Naive B cell (primary cell): ENCODE results near the gene STUM. TPM values are rescaled to one million over a fixed set of nuclear protein-coding genes. Genes with fewer than 3 reads are reported as not detected.

Experiments
- ATAC-seq, 2 donors: fragments of 150-1000 bp; cut with Tn5 transposase; 2 replicates each; pipeline ENCODE4 v1.10.0; 2021; ENCODE audit warnings: low read depth in 2 of 2, mild to moderate bottlenecking in 2 of 2, moderate library complexity in 2 of 2
- DNase-seq: peaks from one replicate; pipeline ENCODE4 v3.0.0; 2022
- H3K27ac Mint-ChIP-seq, 6 donors: one replicate each; pipeline ENCODE4 v1.8.0; 2020 to 2022; ENCODE audit warnings: mild to moderate bottlenecking in 6 of 6, mixed read lengths in 6 of 6, moderate library complexity in 5 of 6, inconsistent platforms in 2 of 6
- H3K27me3 Mint-ChIP-seq, 3 donors: one replicate each; pipeline ENCODE4 v1.8.0; 2021 to 2022; ENCODE audit warnings: mixed read lengths in 3 of 3, mild to moderate bottlenecking in 1 of 3
- H3K36me3 Mint-ChIP-seq, 2 donors: one replicate each; pipeline ENCODE4 v1.8.0; 2020 to 2022; ENCODE audit warnings: mixed read lengths in 2 of 2, inconsistent platforms in 1 of 2, mild to moderate bottlenecking in 1 of 2
- H3K4me1 Mint-ChIP-seq, 3 donors: one replicate each; pipeline ENCODE4 v1.8.0; 2020 to 2022; ENCODE audit warnings: mixed read lengths in 3 of 3, inconsistent platforms in 1 of 3, mild to moderate bottlenecking in 1 of 3, moderate library complexity in 1 of 3
- H3K4me3 Mint-ChIP-seq, 8 donors: one replicate each; pipeline ENCODE4 v1.8.0; 2020 to 2022; ENCODE audit warnings: mild to moderate bottlenecking in 8 of 8, mixed read lengths in 8 of 8, moderate library complexity in 8 of 8, inconsistent platforms in 2 of 8
- H3K9me3 Mint-ChIP-seq, 7 donors: one replicate each; pipeline ENCODE4 v1.8.0; 2020 to 2022; ENCODE audit warnings: mixed read lengths in 7 of 7, mild to moderate bottlenecking in 5 of 7, inconsistent platforms in 2 of 7, moderate library complexity in 1 of 7
- polyA plus RNA-seq, 6 donors: library from polyadenylated mRNA; unstranded; fragments of 300-500 nt; fragmentation: Illumina TruSeq; gene quantifications; one replicate each; pipeline ENCODE4 v1.2.3, GENCODE V29; 2021; ENCODE audit warnings: low read depth in 6 of 6

Gene STUM
- polyA plus RNA-seq, 6 donors from 2014 or later = 0.04 TPM; not detected in 5

DNA sequence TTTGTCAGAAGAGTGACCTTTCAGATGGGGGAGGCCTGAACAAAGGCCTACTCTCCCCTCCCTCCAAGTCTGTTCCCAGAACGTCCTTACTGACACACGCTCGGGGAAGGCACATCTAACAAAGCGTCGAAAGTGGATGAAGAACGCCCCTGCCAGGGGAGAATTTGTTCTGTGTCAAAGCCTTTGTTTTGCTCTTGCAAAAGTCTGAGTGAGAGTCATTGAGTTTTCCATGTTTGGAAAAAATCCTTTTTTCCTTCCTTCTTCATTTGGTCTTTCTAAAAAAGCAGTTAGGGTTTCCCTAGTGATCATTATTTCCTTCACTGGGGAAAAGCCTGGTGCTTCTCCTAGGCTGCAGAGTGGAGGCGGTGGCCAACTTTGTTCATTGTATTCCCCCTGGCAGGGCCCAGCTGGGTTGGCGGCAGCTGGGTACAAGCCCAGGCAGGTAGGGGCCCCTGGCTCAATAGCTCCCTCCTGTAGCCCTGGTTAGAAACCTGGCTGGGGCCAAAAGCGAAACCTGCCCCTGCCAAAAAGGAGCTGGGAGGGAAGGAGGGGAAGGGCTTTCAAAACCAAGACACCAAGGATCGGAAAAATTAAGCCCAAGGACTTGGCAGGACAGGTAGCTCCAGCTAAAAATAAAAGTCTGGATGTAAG lies 109.5 kb downstream of the STUM start:
- Mint-ChIP-seq H3K36me3 (no peaks in the 10 kb centered on the region), H3K27ac (peak overlapping the region in 3 of 6 donors; percentile 65 to 84 (median 84)), H3K4me3 (peak overlapping the region in 3 of 8 donors; percentile 27 to 69 (median 42)), H3K27me3 (no peaks in the 10 kb centered on the region), H3K9me3 (no peaks in the 10 kb centered on the region), H3K4me1 (peaks cover 34 to 98% (median 40%) of the 10 kb centered on the region in 3 donors)
- DNase-seq = no peak
- no peak for ATAC-seq

GRCh38 chr1:226658546-226659125 lies 110.1 kb downstream of the STUM start:
- no peak overlapping the region for H3K4me3 Mint-ChIP-seq
- H3K9me3 Mint-ChIP-seq = no peaks in the 10 kb centered on the region
- peaks cover 39 to 98% (median 46%) of the 10 kb centered on the region in 3 donors for H3K4me1 Mint-ChIP-seq
- no peaks in the 10 kb centered on the region for H3K36me3 Mint-ChIP-seq
- no peaks in the 10 kb centered on the region for H3K27me3 Mint-ChIP-seq
- ATAC-seq (no peak), DNase-seq (no peak)
- H3K27ac Mint-ChIP-seq = peak overlapping the region in 3 of 6 donors; percentile 84 to 98 (median 97)

Other genes with a start within 250 kb of the STUM start
- 1 to 10 TPM; 2.7 to 7.0 (median 4.7) TPM for gene LIN9, start 239.6 kb upstream of the STUM start, polyA plus RNA-seq
- gene PARP1, start 140.7 kb upstream of the STUM start, polyA plus RNA-seq = 100 to 1,000 TPM; 156 to 250 (median 234) TPM
- 10 to 100 TPM; 24.5 to 48.9 (median 34.1) TPM for gene ITPKB, start 190.5 kb downstream of the STUM start, polyA plus RNA-seq